Measurements from ENCODE around the gene TFDP3.

DNA sequence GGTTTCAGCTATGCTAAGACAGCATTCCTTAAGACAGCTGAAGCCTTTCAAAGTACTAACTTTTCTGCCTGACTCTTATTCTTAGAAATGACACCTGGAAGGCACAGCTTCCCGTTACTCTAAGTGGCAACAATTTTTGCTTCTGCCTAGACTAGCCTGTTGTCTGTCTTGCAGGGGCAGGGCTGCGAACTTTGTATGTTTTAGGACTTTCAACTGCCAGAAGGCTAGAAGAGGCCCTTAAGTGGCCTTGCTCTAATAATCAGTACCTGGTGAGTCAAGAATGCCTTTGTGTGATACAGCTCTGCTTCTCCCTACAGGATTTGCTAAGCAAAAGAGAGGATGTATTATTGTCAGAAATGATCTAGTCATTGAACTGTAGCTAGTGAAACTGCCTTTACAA lies 30.0 kb upstream of the TFDP3 start:
- TF ChIP-seq CTCF (IDR thresholded peaks at IDR 0.05) (no peak), ZFX (IDR thresholded peaks at IDR 0.05; ENCODE audit: borderline replicate concordance) (no peak)

Data from 22Rv1 (cell line).